DMS 273 (cell line): ENCODE results near the gene RNF11.
"Not testable (repeated sequence)": the region's sequence is repeated elsewhere in the genome, so short reads cannot be mapped to it uniquely, and the experiment has no call there.

ENCODE experiments used
- DNase-seq: peaks from one replicate; lab custom pipeline; 2025; ENCODE audit not compliant: unreplicated experiment; lab: John Stamatoyannopoulos, UW

Gene RNF11

DNA sequence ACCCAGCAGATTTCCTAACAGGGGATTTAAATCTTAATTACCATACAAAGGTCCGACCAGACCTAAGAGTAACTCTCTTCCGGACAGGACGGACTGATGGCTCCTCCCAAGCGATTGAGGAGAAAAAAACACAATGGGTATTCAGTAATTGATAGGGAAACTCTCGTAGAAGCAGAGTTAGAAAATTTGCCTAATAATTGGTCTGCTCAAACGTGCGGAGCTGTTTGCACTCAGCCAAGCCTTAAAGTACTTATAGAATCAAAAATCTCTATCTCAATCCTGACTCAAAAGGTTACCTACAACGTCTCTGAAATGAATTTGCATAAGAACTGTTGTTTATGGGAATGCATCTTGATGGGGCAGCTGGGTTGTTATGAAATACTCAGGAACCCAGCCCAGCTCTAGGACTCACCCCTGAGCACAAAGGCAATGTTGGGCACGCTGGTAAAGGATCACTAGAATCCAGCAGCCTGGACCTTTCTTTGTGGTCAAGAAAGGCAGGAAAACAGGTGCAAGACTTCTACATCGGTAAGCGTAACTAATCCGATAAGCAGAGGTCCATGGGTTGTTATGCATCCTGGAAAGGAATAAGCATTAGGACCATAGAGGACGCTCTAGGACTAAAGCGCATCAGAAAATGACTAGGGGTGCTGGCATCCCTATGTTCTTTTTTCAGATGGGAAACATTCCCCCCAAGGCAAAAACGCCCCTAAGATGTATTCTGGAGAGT lies 8.7 kb upstream of the RNF11 start:
- not testable (repeated sequence) for DNase-seq

DNA sequence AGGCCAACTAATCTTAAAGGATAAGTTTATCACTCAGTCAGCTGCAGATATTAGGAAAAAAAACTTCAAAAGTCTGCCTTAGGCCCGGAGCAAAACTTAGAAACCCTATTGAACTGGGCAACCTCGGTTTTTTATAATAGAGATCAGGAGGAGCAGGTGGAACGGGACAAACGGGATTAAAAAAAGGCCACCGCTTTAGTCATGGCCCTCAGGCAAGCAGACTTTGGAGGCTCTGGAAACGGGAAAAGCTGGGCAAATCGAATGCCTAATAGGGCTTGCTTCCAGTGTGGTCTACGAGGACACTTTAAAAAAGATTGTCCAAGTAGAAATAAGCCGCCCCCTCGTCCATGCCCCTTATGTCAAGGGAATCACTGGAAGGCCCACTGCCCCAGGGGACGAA lies 7.6 kb upstream of the RNF11 start:
- not testable (repeated sequence) for DNase-seq

DNA sequence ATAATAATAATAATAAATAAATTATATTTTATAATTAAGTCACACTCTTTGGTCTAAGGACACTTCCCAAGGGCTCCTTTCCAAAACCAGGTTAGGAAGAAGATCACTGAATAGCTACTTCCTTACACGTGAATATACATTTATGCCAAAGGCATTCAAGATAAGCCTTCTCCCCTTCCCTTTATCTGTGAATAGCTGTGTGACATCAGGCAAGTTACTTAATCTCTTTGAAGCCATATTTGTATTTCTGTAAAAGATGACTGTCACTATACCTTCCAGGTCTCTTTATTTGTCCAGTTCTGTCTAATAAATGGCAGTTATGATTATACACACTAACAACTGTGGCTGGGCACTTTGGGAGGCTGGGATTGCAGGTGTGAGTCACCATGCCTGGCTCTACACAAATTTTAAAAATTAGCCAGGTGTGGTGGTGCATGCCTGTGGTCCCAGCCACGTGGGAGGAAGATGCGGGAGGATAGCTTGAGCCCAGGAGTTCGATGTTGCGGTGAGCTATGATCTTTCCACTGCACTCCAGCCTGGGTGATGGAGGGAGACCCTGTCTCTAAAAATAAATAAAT lies 5.5 kb upstream of the RNF11 start:
- DNase-seq = no peak

DNA sequence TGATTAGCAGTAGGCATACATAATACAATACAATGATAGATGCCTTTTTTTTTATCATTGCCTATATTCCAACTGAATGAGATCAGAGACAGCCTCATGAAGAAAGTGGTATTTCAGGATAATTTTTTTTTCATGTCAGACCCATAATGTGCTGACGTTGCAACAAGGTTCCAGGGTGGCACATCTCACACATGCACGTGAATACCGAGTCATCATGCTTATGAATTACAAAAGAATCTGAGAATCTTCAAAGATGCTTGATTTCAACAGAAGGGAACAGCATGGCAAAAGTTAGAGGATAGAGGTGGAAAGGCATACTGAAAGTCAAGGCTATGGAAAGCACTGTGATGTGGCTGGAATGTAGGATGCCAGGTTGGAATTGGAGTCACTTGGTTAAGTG lies 5.0 kb upstream of the RNF11 start:
- DNase-seq = no peak

DNA sequence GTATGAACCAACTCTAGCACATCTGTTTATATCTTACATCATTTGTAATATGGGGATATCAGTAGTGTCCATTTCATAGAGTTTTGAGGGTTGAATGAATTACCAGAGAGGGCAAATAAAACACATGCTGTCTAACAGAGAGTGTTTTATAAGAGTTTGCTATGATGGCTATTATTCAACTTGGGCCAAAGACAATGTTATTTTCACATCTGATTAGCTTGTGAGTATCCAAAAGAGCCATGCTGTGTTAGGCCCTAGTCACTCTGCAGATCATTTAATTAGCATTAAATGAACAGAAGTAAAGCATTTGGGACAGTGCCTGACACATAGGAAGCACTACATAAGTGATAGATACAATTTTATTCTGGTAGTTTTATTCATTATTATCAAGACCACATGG lies 4.2 kb upstream of the RNF11 start:
- DNase-seq = no peak

DNA sequence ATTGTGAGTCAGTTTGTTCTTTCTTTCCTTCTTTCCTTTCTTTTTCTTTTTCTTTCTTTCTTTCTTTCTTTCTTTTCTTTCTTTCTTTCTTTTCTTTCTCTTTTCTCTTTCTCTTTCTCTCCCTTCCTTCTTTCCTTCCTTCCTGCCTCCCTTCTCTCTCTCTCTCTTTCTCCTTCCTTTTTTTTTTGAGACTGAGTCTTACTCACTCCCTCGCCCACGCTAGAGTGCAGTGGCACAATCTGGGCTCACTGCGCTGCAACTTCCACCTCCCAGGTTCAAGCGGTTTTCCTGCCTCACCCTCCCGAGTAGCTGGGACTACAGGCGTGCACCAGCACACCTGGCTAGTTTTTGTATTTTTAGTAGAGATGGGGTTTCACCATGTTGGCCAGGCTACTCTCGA lies 1.8 kb upstream of the RNF11 start:
- not testable (repeated sequence) for DNase-seq

DNA sequence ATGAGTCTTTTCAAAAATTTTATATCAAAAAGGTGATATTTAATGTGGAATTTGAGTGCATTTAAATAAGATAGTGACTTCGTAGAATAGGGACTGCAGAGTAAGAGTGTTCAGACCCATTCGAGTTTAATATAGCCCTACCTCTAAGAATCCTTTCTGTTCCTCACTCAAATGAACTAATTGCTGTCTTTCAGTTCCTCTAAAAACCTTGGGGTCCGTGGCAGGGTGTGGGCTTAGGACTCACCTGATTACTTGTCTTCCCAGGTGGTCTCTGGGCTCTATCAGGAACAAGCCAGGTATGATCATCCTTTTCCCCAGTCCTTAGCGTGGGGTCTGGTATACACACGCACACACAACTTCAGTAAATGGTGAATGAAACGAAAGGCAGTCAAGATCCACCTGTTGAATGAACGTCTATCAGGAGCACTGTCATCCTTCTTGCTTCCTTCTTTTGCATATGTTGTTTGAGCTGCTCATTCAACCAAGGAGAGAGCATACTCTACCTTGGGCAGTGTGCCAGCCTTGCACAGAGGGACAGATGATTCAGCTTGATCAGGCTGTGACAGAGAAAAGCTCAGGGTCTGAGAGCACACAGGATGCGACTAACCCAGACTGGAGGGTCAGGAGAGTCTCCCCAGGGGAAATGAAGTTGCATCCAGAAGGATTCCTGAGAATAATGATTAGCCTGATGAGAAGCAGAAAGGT lies 1.2 kb upstream of the RNF11 start:
- peak; percentile 90 for DNase-seq

DNA sequence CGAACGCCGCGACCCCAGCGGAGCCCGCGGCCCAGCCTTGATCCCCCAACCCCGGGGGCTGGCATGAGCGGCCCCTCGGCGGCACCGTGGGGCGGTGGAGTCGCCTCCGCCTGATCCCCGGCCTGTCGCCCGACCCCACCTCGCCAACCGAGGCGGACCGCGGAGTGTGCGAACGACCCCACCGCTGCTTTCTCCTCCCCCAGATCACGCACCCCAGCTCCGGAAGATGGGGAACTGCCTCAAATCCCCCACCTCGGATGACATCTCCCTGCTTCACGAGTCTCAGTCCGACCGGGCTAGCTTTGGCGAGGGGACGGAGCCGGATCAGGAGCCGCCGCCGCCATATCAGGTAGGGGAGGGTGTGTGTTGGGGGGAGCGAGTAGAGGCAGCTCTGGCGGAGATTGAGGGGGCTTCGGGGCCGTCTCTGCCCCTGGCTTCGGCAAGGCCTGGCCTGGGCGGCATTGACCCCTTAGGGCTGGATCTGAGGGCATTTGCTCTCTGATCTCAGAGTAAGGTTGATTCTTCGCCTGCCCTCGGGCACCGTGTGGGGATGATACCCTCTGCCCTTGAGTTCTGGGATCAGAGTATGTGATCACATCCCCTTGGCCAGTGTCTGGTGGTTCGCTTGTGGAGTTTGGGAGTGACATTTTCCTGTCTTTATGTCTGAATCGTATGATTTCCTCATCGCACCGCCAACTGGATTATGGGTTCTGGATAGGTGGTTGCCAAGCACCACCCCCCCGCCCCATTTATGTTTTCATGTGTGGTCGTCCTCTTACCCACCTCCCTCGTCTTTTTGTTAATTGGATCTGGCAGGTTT lies 668 bp downstream of the RNF11 start:
- DNase-seq = peak; percentile 66

DNA sequence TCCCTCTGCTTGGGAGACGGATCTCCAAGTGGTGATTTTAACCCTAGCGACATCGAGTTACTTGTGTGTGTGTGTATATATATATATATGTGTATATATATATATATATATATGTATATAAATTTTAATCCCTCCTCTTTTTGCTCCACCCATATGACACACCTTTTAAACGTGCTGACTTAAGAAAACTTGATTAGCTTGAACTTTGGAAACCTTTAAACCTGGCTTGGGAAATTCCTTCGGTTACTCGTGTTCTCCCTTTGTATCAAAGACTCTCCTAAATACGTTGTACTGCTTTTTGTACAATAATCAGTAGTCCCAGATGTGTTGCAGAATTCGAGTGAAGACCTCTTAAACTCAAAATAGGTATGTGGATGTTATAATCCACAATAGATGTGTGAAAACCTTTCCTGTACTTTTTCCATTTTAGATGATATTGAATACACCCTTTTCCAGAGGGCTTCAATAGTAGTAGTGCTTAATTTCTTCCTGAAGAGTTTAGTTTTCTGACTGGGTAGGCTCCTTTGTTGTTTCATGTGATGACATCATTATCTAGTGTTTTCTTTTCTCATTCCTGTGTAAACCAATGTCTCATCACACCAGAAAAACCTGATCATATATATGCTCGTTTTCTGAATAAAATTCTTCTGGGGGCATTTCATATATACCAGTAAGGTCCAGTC lies 1.4 kb downstream of the RNF11 start:
- no peak for DNase-seq

DNA sequence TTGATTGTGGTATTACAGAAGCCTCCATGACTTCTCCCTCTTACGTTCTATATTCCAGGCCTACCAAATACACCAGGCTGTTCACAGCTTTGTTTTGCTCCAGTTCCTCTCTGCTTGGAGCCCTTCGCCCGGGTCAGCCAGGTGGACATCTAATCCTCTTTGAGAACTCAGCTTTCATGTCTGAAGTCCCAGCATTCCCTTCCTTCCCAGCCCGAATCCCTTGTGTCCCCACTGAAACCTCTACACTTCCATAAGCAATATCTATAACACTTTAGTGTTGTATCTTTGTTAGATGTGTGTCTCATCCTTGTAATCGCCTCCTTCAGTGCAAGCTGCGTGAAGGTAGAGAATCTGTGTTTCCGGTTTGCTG lies 1.9 kb downstream of the RNF11 start:
- DNase-seq = peak; percentile 33

DNA sequence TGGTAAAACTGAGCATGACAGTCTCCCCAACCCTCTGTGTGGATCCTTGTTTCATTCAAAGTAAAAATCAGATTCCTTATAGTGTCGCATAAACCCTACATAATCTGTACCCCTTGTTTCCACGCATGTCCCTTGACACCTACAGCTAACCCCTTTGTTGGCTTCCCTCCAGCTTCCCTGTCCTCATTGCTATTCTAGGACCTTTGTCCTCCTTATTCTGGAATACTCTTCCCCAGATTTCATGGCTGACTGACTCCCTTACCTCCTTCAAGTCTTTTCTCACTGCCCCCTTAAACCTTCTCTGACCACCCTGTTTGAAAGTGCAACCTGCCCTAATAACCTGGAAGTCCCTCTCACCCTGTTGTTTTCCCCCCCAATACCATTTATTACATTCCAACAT lies 4.0 kb downstream of the RNF11 start:
- no peak for DNase-seq

DNA sequence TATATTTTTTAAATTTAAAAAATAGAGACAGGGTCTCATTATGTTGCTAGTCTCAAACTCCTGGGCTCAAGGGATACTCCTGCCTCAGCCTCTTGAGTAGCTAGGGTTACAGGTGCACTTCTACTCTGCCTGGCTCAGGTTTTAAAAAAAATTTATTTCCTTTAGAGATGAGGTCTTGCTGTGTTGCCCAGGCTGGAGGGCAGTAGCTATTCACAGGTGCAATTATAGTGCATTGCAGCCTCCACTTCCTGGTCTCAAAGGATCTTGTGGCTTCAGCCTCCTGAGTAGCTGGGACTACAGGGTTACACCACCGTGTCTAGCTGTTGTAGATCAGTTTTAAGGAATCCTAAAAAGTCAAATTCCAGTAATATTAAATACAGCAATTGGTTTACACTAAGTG lies 5.0 kb downstream of the RNF11 start:
- no peak for DNase-seq

DNA sequence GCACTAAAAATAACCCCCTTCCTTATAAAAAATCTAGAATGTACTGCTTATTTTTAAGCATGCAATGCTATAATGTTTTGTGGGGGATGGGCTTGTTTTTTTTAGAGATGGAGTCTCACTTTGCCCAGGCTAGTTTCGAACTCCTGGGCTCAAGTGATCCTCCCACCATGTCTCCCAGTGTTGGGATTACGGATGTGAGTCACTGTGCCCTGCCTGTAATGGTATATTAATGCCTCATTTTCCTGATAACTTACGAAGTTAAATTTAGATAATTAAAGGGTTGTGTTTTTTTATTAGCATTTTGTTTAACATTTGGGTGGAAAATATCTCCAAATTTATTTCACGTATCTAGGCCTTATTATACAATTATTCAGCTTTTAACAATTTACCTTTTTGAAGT lies 6.5 kb downstream of the RNF11 start:
- no peak for DNase-seq

DNA sequence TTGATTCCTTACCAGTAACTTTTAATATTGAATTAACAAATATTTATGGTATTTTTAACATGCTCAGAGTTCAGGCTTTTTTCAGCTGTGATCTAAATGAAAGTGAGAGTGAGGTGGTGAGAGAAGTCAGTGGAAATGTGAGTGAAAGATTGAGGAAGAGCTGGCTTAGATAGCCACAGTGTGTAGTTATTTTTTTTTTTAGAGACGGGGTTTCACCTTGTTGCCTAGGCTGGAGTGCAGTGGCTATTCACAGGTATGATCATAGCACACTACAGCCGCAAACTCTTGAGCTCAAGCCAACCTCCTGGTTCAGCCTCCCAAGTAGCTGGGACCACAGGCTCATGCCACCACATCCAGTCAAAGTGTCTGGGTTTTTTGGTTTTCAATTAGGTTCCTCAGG lies 10.9 kb downstream of the RNF11 start:
- DNase-seq = no peak

DNA sequence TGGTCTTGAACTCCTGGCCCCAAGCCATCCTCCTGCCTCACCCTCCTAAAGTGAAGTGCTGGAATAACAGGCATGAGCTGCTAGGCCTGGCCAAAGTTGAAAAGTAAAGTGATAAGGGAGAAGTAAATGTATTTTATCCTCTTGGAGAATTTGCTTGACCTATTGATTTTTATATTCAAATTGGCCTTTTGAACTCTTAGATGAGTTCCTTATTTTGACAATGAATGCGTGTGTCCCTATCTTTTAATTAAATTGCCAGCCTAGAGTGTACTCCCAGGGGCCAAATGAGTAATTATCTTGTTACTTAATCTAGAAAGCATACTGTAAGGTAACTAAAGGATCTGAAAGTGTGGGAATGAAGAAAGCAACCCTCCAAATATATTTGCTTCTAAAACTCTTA lies 11.4 kb downstream of the RNF11 start:
- DNase-seq = no peak

DNA sequence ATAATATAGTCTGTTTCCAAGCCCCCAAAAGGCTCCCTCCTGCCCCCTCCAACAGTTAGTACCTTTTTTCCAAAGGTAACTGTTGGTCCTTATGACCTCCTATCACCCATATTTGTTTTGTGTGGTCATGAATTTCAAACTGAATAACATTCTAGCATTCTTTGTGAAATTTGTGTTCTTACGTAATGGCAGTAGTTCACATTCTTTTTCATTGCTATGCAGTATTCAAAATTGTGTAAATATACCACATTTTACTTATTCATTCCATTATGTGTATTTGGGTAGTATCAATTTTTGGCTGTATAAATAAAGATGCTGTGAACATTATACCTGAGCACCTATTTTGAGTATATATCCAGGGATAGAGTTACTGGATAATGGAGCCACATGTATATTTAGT lies 13.4 kb downstream of the RNF11 start:
- DNase-seq = no peak

DNA sequence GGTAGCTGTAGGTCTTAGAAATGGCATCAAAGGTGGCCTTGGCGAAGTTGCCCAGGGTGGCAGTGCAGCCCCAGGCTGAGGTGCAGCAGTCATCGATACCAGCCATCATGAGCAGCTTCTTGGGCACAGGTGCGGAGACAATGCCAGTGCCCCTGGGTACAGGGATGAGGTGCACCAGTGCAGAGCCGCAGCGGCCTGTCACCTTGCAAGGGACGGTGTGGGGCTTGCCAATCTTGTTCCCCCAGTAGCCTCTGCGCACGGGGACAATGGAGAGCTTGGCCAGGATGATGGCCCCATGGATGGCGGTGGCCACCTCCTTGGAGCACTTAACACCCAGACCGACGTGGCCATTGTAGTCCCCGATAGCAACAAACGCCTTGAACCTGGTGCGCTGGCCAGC lies 14.7 kb downstream of the RNF11 start:
- DNase-seq = not testable (repeated sequence)

DNA sequence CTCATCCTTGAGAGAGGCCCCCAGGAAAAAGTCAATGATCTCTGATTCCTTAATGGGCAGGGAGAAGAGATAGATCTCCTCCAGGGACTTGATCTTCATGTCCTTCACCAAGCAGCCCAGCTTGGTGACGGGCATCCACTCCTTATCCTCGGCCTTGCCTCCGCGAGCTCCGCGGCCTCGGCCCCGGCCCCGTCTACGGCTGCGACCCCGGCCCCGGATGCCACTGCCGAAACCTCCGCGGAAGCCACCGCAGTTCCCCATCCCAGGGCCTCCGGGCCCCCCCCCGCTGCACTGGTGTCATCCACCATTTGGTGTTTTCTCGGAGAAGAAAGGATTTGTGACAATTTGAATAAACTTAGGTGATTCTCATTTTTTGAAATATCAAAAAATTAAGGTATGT lies 15.1 kb downstream of the RNF11 start:
- not testable (repeated sequence) for DNase-seq

DNA sequence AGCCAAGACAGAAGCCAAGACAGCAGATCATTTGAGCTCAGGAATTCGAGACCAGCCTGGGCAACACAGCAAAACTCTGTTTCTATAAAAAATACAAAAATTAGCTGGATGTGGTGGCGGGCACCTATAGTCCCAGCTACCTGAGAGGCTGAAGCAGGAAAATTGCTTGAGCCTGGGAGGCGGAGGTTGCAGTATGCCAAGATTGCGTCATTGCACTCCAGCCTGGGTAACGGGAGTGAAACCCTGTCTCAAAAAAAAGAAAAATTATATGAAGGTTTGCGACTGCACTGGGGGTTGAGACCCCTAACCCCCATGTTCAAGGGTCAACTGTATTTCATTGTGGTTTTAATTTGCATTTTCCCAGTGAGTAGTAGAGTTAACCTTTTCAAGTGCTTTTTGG lies 16.3 kb downstream of the RNF11 start:
- no peak for DNase-seq

DNA sequence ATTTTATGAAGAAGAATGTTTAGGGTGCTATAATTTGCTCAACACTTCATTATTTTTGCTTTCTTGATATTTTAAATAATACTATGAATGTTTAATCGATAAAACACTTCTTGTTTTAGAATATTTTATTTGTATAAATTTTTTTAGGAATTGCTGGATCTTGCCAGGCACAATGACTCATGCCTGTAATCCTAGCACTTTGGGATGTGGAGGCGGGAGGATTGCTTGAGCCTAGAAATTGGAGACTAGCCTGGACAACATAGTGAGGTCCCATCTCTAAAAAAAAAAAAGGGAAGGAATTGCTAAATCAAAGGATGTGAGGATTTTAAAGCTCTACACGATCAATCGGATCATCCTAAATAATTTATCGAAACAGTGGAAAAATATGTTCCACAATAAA lies 17.6 kb downstream of the RNF11 start:
- no peak for DNase-seq

DNA sequence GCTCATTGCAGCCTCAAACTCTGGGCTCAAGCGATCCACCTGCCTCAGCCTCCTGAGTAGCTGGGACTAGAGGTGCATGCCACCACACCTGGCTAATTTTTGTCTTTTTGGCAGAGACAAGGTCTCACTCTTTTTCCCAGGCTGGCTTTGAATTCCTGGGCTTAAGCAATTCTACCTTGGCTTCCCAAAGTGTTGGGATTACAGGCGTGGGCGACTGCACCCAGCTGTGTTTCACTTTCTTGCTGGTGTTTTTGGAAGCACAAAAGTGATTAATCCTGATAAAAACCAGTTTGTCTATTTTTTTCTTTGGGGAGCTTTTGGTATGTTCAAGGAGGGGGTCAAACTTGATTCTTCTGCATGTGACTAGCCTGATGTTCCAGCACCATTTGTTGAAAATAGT lies 19.3 kb downstream of the RNF11 start:
- DNase-seq = no peak
